T follicular helper cell (primary cell): ENCODE results near the gene VTCN1.

Source experiments
- DNase-seq: peaks from one replicate; pipeline ENCODE4 v3.0.0-alpha.2; 2020; ENCODE audit warnings: low read depth

Gene VTCN1

DNA sequence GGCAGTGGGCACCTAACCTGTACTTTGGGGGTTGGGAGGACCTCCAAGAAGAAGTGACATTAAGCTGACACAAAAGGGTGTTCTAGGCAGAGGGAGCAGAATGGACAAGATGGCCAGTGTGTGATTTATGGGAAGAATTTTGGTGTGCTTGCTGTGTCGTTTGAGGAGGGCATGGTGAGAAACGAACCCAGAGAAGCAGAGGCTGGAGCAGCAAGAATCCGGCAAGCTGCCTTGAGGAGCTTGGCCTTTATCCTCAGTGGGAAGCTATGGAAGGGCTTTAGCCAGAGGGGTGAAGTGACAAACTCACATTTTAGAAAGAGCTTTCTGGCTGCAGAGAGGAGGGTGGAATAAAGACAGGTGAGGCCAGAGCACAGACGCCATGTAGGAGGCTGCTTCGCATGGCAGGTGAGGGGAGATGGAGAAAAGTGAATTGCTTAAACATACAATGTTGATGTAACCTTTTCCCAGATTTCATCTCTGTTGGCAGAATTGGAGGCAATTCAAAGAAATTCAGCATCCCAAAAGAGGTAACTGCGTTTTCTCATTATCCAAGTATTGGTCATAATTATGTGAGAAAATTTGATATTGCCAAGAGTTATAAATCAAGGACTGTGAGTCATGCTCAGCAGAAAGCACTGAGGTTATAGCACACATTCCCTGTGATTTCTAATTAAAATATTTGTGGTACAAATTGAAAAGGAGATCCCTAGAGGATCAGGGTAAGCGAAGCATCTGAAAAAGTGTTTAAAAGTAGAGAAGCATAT lies 115.7 kb downstream of the VTCN1 start:
- no peak for DNase-seq

- DNase-seq = no peak
Measured at GRCh38 chr1:117093870-117094621, 116.7 kb downstream of the VTCN1 start.
